GM19438 (cell line): ENCODE measurements around the gene RNF130.

ENCODE experiments used
- ATAC-seq: cut with Tn5 transposase; IDR thresholded peaks from one replicate; pipeline ENCODE4 v1.9.1; 2021; ENCODE audit warnings: low read depth; ENCODE audit not compliant: unreplicated experiment

The RNF130 gene

GRCh38 chr5:180088561-180088960 is 17.0 kb upstream of the RNF130 start:
- ATAC-seq, result no peak

GRCh38 chr5:180086816-180087399 is 15.3 kb upstream of the RNF130 start:
- ATAC-seq, result no peak

- ATAC-seq, result no peak
Measured at GRCh38 chr5:180085837-180086236, 14.3 kb upstream of the RNF130 start.

- ATAC-seq, result no peak
Measured at GRCh38 chr5:180084638-180085561, 13.3 kb upstream of the RNF130 start.

- ATAC-seq, result no peak
Measured at GRCh38 chr5:180083529-180084060, 12.0 kb upstream of the RNF130 start.

GRCh38 chr5:180082633-180083420 is 11.3 kb upstream of the RNF130 start:
- ATAC-seq, result no peak

- ATAC-seq, result no peak
Measured at GRCh38 chr5:180081481-180081880, 9.9 kb upstream of the RNF130 start.

- no peak for ATAC-seq
Measured at GRCh38 chr5:180080486-180081280, 9.1 kb upstream of the RNF130 start.

GRCh38 chr5:180079702-180080466 is 8.3 kb upstream of the RNF130 start:
- no peak for ATAC-seq

- no peak for ATAC-seq
Measured at GRCh38 chr5:180078348-180078747, 6.8 kb upstream of the RNF130 start.

- ATAC-seq, result no peak
Measured at GRCh38 chr5:180077594-180078284, 6.2 kb upstream of the RNF130 start.

GRCh38 chr5:180075703-180076102 is 4.1 kb upstream of the RNF130 start:
- no peak for ATAC-seq

- ATAC-seq, result no peak
Measured at GRCh38 chr5:180074462-180074861, 2.9 kb upstream of the RNF130 start.

GRCh38 chr5:180072556-180072955 is 997 bp upstream of the RNF130 start:
- no peak for ATAC-seq

GRCh38 chr5:180072256-180072548 is 643 bp upstream of the RNF130 start:
- ATAC-seq, result no peak

- no peak for ATAC-seq
Measured at GRCh38 chr5:180070756-180071530, 616 bp downstream of the RNF130 start.

- ATAC-seq, result no peak
Measured at GRCh38 chr5:180069589-180070247, 1.8 kb downstream of the RNF130 start.
